HL-60 (cell line): ENCODE measurements around the gene ADD3.

Experiments used
- GABPA ChIP-seq: IDR thresholded peaks from 2 replicates; pipeline ENCODE4 v1.6.1; 2012; ENCODE audit warnings: low read depth
- POLR2AphosphoS5 ChIP-seq: IDR thresholded peaks from 2 replicates; pipeline ENCODE4 v1.6.1; 2012; ENCODE audit warnings: low read depth
- REST ChIP-seq: IDR thresholded peaks from 2 replicates; pipeline ENCODE4 v1.6.1; 2012; ENCODE audit warnings: low read depth; ENCODE audit not compliant: insufficient replicate concordance
- TF ChIP-seq, protein P1 (sequence below): IDR thresholded peaks from one replicate; pipeline ENCODE4 v1.5.1; 2011; ENCODE audit warnings: low read length, control low read depth, inconsistent platforms; ENCODE audit not compliant: insufficient read depth

DNA sequence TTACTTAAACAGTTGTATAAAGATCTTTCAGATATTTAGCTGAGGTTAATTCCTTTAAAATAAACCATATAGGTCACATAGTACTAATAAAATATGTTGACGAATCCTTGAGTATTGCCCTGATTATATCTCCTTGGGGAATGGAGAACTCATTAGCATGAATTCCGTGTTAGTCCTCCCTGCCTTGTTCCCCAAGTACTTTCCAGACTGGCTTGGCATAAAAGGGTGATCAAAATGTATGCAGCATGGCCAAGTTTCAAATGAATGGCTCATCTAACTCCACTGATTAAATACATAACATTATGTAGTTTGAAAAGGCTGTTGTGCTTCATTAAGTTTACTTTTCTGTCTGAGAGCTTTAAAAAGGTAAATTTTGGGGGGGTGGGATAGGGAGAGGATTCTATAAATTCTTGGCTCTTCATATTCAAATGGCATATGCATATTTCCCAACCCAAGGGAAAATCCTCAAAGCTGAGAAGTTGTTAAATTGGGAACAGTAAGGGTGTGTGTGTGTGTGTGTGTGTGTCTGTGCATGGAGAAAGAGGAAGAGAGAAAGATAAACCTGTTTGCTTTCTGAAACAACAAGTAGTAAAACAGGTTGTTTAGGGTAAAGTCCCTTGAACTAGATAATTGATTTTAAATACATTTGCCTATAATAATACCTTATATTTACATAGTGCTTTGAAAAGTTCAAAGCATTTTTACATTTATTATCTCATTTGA lies 4.8 kb upstream of the ADD3 start:
- TF ChIP-seq, protein P1, sequence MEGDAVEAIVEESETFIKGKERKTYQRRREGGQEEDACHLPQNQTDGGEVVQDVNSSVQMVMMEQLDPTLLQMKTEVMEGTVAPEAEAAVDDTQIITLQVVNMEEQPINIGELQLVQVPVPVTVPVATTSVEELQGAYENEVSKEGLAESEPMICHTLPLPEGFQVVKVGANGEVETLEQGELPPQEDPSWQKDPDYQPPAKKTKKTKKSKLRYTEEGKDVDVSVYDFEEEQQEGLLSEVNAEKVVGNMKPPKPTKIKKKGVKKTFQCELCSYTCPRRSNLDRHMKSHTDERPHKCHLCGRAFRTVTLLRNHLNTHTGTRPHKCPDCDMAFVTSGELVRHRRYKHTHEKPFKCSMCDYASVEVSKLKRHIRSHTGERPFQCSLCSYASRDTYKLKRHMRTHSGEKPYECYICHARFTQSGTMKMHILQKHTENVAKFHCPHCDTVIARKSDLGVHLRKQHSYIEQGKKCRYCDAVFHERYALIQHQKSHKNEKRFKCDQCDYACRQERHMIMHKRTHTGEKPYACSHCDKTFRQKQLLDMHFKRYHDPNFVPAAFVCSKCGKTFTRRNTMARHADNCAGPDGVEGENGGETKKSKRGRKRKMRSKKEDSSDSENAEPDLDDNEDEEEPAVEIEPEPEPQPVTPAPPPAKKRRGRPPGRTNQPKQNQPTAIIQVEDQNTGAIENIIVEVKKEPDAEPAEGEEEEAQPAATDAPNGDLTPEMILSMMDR, result no peak
- TF ChIP-seq REST (no peak), GABPA (no peak), POLR2AphosphoS5 (no peak)
